ENCODE results near the gene ZBTB4. TPM values are rescaled to one million over a fixed set of nuclear protein-coding genes. Genes with fewer than 3 reads are reported as not detected.

ZBTB4 gene
- total RNA-seq, 1 experiment from 2014 or later: 26.7 TPM

DNA sequence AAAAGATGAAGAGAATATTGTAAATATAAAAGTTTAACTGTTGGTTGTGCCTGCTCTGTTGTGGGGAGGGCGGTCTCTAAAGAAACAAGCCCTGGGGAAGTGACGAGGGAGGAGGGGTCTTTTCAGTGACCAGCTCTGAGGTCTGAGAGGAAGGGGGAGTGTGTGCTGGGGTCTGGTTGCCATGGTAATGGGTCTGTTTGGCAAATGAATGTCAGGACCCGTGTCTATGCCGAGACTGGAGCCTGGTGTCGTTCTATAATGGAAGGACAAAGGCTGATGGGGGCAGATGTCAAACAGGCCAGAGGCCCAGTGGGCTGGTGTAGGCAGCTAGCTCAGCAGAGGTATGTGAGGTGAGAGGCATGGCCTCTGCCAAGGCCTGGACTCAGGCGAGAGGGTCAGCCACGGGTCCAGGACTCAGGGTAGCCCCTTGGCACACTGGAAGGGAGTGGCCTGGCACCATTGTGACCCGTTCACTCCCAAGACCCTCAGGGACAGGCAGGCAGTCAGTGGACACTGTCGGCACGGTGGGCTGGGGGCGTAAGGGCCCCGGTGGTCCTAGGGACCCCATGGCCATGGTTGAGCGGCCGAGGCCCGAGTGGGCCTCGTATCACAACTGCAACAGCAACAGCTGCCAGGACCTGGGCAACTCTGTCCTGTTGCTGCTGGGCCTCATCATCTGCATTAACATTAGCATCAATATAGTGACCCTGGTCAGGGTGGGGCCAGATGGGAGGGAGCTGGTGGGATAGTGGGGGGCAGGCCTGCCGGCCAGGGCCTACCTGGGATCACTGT is 59.4 kb downstream of the ZBTB4 start, which contains the start of gene SPEM1:
Gene SPEM1, plus strand, starts transcription at position 506 of the 792 bp plus-strand sequence. Its CDS starts 61 bp downstream, at position 567.
- DNase-seq (ENCODE audit: low read depth): no peak

DNA sequence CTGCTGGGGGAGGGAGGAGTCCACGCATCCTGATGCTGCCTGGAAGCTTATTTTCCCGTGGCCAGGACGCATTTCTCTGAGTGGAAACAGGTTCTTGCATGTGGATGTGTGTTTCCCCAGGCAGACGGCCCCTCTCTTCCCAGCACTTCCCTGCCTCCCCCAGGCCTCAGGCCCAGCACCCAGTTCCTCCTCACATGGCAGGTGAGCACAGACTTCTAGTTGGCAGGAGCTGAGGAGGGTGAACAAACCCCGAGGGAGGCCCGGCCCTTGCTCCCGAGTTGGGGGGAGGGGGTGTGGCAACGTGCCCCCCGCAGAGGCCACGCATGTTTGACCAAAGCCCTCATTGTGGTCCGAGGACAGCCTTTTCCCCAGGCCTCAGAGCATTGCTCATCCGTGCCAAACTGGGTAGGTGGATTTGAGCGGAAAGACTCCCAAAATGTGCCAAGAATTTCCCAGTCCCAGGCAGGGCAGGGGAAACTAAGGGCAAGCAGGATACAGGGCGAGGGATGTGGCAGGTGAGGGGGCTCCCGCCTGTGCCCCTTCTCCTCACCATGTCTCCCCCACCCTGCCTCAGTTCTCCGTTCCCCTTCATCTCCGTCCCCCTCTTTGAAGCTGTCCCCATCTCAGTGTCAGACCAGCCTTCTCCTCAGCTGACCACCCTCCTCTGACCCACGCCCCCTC is 60.8 kb downstream of the ZBTB4 start:
- DNase-seq (ENCODE audit: low read depth): no peak

DNA sequence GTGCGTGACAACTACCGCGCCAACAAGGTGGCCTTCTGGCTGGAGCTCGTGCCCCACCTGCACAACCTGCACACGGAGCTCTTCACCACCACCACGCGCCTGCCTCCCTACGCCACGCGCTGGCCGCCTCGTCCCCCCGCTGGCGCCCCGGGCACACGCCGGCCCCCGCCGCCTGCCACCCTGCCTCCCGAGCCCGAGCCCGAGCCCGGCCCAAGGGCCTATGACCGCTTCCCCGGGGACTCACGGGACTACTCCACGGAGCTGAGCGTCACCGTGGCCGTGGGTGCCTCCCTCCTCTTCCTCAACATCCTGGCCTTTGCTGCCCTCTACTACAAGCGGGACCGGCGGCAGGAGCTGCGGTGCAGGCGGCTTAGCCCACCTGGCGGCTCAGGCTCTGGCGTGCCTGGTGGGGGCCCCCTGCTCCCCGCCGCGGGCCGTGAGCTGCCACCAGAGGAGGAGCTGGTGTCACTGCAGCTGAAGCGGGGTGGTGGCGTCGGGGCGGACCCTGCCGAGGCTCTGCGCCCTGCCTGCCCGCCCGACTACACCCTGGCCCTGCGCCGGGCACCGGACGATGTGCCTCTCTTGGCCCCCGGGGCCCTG is 62.3 kb downstream of the ZBTB4 start:
- DNase-seq (ENCODE audit: low read depth): no peak

DNA sequence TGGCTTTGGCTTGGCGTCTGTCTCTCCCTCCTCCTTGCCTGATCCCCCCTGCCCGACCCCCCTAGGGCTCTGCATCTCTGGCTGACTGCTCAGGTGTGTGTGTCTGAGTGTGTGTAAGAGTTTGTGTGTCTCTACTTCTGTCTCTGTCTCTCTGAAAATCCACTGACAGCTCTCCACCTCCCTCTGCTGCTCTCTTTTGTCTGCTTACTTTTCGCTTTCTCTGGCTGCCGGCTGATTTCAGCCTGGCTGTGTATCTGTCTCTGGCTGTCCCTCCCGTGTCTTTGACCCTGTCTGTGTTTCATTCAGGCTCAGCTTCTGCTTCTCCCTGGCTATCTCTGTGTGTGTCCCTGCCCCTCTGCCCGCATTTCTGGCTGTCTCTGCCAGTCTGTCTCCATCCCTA is 63.1 kb downstream of the ZBTB4 start:
- no peak for DNase-seq (ENCODE audit: low read depth)

DNA sequence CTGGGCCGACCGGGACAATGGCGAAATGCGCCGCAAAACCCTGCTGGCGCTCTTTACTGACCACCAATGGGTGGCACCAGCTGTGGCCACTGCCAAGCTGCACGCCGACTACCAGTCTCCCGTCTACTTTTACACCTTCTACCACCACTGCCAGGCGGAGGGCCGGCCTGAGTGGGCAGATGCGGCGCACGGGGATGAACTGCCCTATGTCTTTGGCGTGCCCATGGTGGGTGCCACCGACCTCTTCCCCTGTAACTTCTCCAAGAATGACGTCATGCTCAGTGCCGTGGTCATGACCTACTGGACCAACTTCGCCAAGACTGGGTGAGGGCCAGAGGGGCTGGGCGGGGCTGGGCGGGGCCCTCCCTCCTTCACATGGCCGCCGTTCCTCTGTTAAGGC is 63.6 kb downstream of the ZBTB4 start:
- no peak for DNase-seq (ENCODE audit: low read depth)

DNA sequence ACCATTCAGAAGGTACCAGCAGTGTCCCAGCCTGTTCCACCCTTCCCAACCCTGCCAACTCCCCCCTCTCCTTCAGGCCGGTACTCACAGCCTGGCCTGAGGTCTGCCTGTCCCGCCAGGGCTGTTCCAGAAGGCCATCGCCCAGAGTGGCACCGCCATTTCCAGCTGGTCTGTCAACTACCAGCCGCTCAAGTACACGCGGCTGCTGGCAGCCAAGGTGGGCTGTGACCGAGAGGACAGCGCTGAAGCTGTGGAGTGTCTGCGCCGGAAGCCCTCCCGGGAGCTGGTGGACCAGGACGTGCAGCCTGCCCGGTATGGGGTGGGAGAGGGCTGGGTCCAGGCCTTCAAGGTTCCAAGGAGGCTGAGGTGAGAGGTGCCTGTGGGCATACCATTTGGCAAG is 64.6 kb downstream of the ZBTB4 start:
- no peak for DNase-seq (ENCODE audit: low read depth)

DNA sequence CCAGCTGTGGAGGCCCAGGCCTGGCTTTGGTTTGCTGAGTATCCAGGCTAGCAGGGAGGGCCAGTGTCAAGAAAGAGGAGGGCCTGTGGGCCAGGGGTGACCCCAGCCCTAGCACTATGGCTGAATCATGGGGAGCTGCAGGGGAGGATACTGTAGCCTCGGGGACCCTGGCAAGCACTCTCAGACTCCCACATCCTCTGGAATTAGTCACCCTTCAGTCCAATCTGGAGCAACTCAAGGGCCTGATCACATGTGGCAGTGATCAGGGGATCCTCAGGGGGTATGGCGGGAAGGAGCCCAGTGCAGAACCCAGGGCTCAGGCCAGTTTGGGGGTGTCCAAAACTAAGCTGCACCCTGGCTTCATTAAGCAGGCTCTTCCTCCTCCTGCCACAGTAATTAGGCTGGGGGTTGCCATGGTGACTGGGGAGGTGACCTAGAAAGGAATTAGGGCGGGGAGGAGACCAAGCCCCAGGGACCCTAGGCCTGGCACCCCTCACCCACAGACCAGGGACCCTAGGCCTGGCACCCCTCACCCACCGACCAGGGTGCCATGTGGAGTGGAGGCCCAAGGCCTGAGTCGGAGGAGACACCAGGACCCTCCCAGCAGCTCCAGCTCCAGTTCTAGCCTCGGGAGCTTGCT is 66.0 kb downstream of the ZBTB4 start:
- peak; percentile 83 for DNase-seq (ENCODE audit: low read depth)

DNA sequence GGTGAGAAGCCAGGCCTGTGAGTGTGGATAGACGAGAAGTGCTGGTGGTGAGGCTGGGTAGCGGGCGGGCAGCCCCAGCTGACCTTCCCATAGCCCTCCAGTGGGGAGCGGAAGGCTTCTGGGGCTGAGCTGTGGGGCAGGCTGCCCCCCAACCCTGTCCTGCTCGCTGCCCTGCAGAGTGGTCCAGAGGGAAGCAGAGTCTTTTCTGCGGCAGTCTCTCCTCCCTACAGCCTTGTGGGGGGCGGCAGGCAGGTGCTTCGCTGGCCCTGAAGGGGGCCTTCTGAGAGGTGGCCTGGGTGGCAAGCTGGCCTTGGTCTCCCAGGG is 68.0 kb downstream of the ZBTB4 start:
- no peak for DNase-seq (ENCODE audit: low read depth)

DNA sequence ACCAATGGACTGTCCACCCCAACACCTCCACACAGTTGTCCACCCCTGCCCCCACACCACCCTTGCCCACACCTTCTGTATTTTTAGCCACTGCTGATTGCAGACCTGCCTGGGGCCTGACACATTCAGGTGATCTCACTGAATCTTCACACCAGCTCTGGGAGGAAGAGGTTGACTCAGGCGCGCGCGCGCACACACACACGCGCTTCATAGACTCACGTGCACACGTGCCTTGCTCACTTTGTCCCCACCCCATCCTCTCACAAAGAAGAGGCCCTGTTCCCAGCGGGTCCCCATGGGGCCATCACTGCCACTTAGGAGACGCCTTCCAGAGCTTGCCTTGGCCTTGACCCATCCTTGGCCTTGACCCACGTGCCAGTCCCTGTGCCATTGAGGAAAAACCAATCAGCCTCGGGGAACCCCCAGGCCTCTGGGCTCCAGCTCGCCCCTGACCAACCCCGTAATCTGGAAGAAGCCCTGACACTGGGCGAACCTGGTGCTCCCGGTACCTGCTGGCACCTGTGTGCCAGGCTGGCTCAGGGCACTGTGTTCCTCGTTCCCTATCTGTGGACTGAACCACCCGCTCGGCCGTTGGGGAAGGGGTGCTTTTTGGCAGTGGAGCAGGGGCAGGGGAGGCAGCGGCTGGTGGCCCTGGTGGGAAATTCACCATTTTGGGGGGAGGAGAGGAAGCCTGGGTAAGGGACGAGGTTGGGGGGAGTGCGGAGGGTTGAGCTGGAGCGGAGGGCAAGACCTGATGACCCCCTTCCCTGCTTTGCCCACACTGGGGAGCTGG is 68.6 kb downstream of the ZBTB4 start:
- no peak for DNase-seq (ENCODE audit: low read depth)

DNA sequence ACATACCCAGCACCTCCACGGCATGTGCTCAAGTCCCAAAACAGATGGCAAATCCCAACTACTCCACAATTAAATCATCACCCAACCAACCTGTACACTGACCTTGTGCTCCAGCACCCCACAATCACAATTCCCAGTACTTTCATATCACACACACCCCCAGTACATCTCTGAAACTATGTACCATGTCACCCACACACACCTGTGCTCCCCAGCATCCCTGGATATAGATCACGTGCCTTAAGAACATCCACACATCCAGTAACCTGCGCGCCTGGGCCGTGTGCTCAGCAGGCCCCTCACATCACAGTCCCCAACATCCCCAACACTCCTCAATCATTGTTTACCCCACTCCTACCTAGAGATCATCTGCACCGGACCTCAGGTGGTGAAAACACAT is 69.7 kb downstream of the ZBTB4 start:
- DNase-seq (ENCODE audit: low read depth): no peak

Other genes starting within 250 kb of the ZBTB4 start
- gene DVL2, start 245.1 kb downstream of the ZBTB4 start, total RNA-seq (2014; rRNA removed; shearing (Covaris generic)): 23.9 and 39.1 TPM in 2 replicates
- 49.6 and 53.3 TPM in 2 replicates for gene PHF23, start 240.2 kb downstream of the ZBTB4 start, total RNA-seq (2014; rRNA removed; shearing (Covaris generic))
- gene GABARAP, start 237.2 kb downstream of the ZBTB4 start, total RNA-seq (2014; rRNA removed; shearing (Covaris generic)): 575 and 595 TPM in 2 replicates
- 38.4 and 42.6 TPM in 2 replicates for gene CTDNEP1, start 227.9 kb downstream of the ZBTB4 start, total RNA-seq (2014; rRNA removed; shearing (Covaris generic))
- gene ELP5, start 227.4 kb downstream of the ZBTB4 start, total RNA-seq (2014; rRNA removed; shearing (Covaris generic)): 75.1 and 75.3 TPM in 2 replicates
- gene CLDN7, start 217.2 kb downstream of the ZBTB4 start, total RNA-seq (2014; rRNA removed; shearing (Covaris generic)): 0.10 and 2.4 TPM in 2 replicates
- gene SLC2A4, start 197.9 kb downstream of the ZBTB4 start, total RNA-seq (2014; rRNA removed; shearing (Covaris generic)): 0.44 TPM in 1 of 2 replicates, not detected in the other
- 0.39 and 0.79 TPM in 2 replicates for gene YBX2, start 185.0 kb downstream of the ZBTB4 start, total RNA-seq (2014; rRNA removed; shearing (Covaris generic))
- 428 and 432 TPM in 2 replicates for gene EIF5A, start 172.0 kb downstream of the ZBTB4 start, total RNA-seq (2014; rRNA removed; shearing (Covaris generic))
- gene GPS2, start 164.3 kb downstream of the ZBTB4 start, total RNA-seq (2014; rRNA removed; shearing (Covaris generic)): 94.3 and 118 TPM in 2 replicates
- 3.6 and 8.0 TPM in 2 replicates for gene NEURL4, start 150.3 kb downstream of the ZBTB4 start, total RNA-seq (2014; rRNA removed; shearing (Covaris generic))
- gene ACAP1, start 143.1 kb downstream of the ZBTB4 start, total RNA-seq (2014; rRNA removed; shearing (Covaris generic)): not detected in 2 replicates
- gene KCTD11, start 127.5 kb downstream of the ZBTB4 start, total RNA-seq (2014; rRNA removed; shearing (Covaris generic)): 3.5 and 7.1 TPM in 2 replicates
- not detected in 2 replicates for gene TMEM95, start 124.5 kb downstream of the ZBTB4 start, total RNA-seq (2014; rRNA removed; shearing (Covaris generic))
- gene TNK1, start 98.5 kb downstream of the ZBTB4 start, total RNA-seq (2014; rRNA removed; shearing (Covaris generic)): 0.62 and 0.67 TPM in 2 replicates
- 17.0 and 29.2 TPM in 2 replicates for gene PLSCR3, start 85.1 kb downstream of the ZBTB4 start, total RNA-seq (2014; rRNA removed; shearing (Covaris generic))
- gene TMEM256, start 75.5 kb downstream of the ZBTB4 start, total RNA-seq (2014; rRNA removed; shearing (Covaris generic)): 122 and 146 TPM in 2 replicates
- gene NLGN2, start 71.8 kb downstream of the ZBTB4 start, total RNA-seq (2014; rRNA removed; shearing (Covaris generic)): 8.9 and 16.5 TPM in 2 replicates
- gene SPEM1, start 59.3 kb downstream of the ZBTB4 start, total RNA-seq (2014; rRNA removed; shearing (Covaris generic)): not detected in 2 replicates
- not detected in 2 replicates for gene SPEM2, start 54.0 kb downstream of the ZBTB4 start, total RNA-seq (2014; rRNA removed; shearing (Covaris generic))
- gene SPEM3, start 50.8 kb downstream of the ZBTB4 start, total RNA-seq (2014; rRNA removed; shearing (Covaris generic)): not detected in 2 replicates
- 5.3 and 10.0 TPM in 2 replicates for gene TMEM102, start 44.2 kb downstream of the ZBTB4 start, total RNA-seq (2014; rRNA removed; shearing (Covaris generic))
- gene FGF11, start 40.1 kb downstream of the ZBTB4 start, total RNA-seq (2014; rRNA removed; shearing (Covaris generic)): 3.7 and 5.0 TPM in 2 replicates
- gene CHRNB1, start 34.6 kb downstream of the ZBTB4 start, total RNA-seq (2014; rRNA removed; shearing (Covaris generic)): 10.7 and 16.6 TPM in 2 replicates
- not detected in 2 replicates for gene SLC35G6, start 1.8 kb upstream of the ZBTB4 start, total RNA-seq (2014; rRNA removed; shearing (Covaris generic))
- gene POLR2A, start 4.7 kb upstream of the ZBTB4 start, total RNA-seq (2014; rRNA removed; shearing (Covaris generic)): 15.2 and 26.1 TPM in 2 replicates
- 13.3 and 20.3 TPM in 2 replicates for gene TNFSF12, start 69.4 kb upstream of the ZBTB4 start, total RNA-seq (2014; rRNA removed; shearing (Covaris generic))
- gene TNFSF13, start 79.1 kb upstream of the ZBTB4 start, total RNA-seq (2014; rRNA removed; shearing (Covaris generic)): 3.2 and 4.2 TPM in 2 replicates
- gene SENP3, start 82.3 kb upstream of the ZBTB4 start, total RNA-seq (2014; rRNA removed; shearing (Covaris generic)): 75.1 and 88.2 TPM in 2 replicates
- 120 and 147 TPM in 2 replicates for gene CD68, start 100.0 kb upstream of the ZBTB4 start, total RNA-seq (2014; rRNA removed; shearing (Covaris generic))
- 216 and 398 TPM in 2 replicates for gene MPDU1, start 104.2 kb upstream of the ZBTB4 start, total RNA-seq (2014; rRNA removed; shearing (Covaris generic))
- not detected in 2 replicates for gene SOX15, start 110.5 kb upstream of the ZBTB4 start, total RNA-seq (2014; rRNA removed; shearing (Covaris generic))
- gene FXR2, start 135.3 kb upstream of the ZBTB4 start, total RNA-seq (2014; rRNA removed; shearing (Covaris generic)): 28.3 and 51.7 TPM in 2 replicates
- 36.3 and 37.4 TPM in 2 replicates for gene SAT2, start 148.2 kb upstream of the ZBTB4 start, total RNA-seq (2014; rRNA removed; shearing (Covaris generic))
- not detected in 2 replicates for gene SHBG, start 150.5 kb upstream of the ZBTB4 start, total RNA-seq (2014; rRNA removed; shearing (Covaris generic))
- gene ATP1B2, start 171.3 kb upstream of the ZBTB4 start, total RNA-seq (2014; rRNA removed; shearing (Covaris generic)): 0.10 TPM in 1 of 2 replicates, not detected in the other
- gene TP53, start 207.9 kb upstream of the ZBTB4 start, total RNA-seq (2014; rRNA removed; shearing (Covaris generic)): 73.1 and 79.1 TPM in 2 replicates
- gene WRAP53, start 208.8 kb upstream of the ZBTB4 start, total RNA-seq (2014; rRNA removed; shearing (Covaris generic)): 14.2 and 20.3 TPM in 2 replicates
- 1.1 TPM in 2 replicates for gene EFNB3, start 225.6 kb upstream of the ZBTB4 start, total RNA-seq (2014; rRNA removed; shearing (Covaris generic))
- 0.02 TPM in 1 of 2 replicates, not detected in the other for gene DNAH2, start 238.1 kb upstream of the ZBTB4 start, total RNA-seq (2014; rRNA removed; shearing (Covaris generic))

Measured in M059J (cell line).